Sigmoid colon (tissue), 7 donors: Measurements from ENCODE around the gene PADI1. TPM values are rescaled to one million over a fixed set of nuclear protein-coding genes. Genes with fewer than 3 reads are reported as not detected.

Experiments used
- DNase-seq: peaks from one replicate; pipeline ENCODE4 v3.0.0-alpha.2; 2019
- H3K27ac ChIP-seq, 4 donors: fragments of 200-600 bp; sonication (generic); one replicate each; pipeline ENCODE4 v1.5.1; 2016 to 2019; ENCODE audit warnings: mild to moderate bottlenecking in 1 of 4
- H3K27me3 ChIP-seq, 3 donors: fragments of 200-600 bp; sonication (generic); one replicate each; pipeline ENCODE4 v1.5.1; 2019; ENCODE audit warnings: mild to moderate bottlenecking in 1 of 3
- H3K36me3 ChIP-seq, 4 donors: fragments of 200-600 bp; sonication (generic); one replicate each; pipeline ENCODE4 v1.5.1; 2016 to 2019
- H3K4me1 ChIP-seq, 4 donors: fragments of 200-600 bp; sonication (generic); one replicate each; pipeline ENCODE4 v1.5.1; 2017 to 2019
- H3K4me3 ChIP-seq, 4 donors: fragments of 200-600 bp; sonication (generic); one replicate each; pipeline ENCODE4 v1.5.1; 2017 to 2019; ENCODE audit warnings: mild to moderate bottlenecking in 2 of 4, moderate library complexity in 1 of 4
- H3K9me3 ChIP-seq, 4 donors: fragments of 200-600 bp in 3 of 4; sonication (generic) in 3 of 4; one replicate each; pipeline versions ENCODE4 v1.5.1 to v1.6.1; 2013 to 2019
- CTCF ChIP-seq, 4 experiments: fragments of 450-650 bp in 3 of 4; fragments of 200-600 bp in 1 of 4; IDR thresholded peaks; one replicate each; pipeline ENCODE4 v1.5.1; 2016 to 2019; ENCODE audit warnings: antibody characterized with exemption in 4 of 4, mild to moderate bottlenecking in 3 of 4, moderate library complexity in 2 of 4
- EP300 ChIP-seq, 4 donors: sonication (generic); formaldehyde crosslinking; IDR thresholded peaks; one replicate each; pipeline ENCODE4 v1.6.1; 2017; ENCODE audit warnings: antibody characterized with exemption in 4 of 4
- POLR2A ChIP-seq, 2 donors: fragments of 450-650 bp; IDR thresholded peaks; one replicate each; pipeline ENCODE4 v1.6.1; 2016; ENCODE audit warnings: antibody characterized with exemption in 2 of 2, mild to moderate bottlenecking in 2 of 2, moderate library complexity in 2 of 2
- POLR2AphosphoS5 ChIP-seq, 4 donors: sonication (generic); formaldehyde crosslinking; IDR thresholded peaks; one replicate each; pipeline ENCODE4 v1.6.1; 2017; ENCODE audit warnings: antibody characterized with exemption in 4 of 4
- WGBS, 2 donors: extraction: QIAGEN DNeasy Blood & Tissue Kit; methylation state at CpG; one replicate each; pipeline ENCODE4 v1.1.7; 2013; 5-methylcytosine and 5-hydroxymethylcytosine counted together
- intact Hi-C: fragments of 100-400 bp; cut with DNase I; formaldehyde crosslinking; loops from one replicate; pipeline ENCODE4 v1.15.1; 2023
- polyA plus RNA-seq, 3 donors: library from polyadenylated mRNA; stranded (reverse); fragments of 200-250 nt; gene quantifications; one replicate each; pipeline ENCODE4 v1.2.3, GENCODE V29; 2013
- total RNA-seq, 4 donors: library from RNA; depleted of rRNA; stranded (reverse); fragments of >200 nt; gene quantifications; one replicate each; pipeline ENCODE4 v1.1.0, GENCODE V29; 2016
- donor health status: healthy with polysubstance abuse.
- donor health status: Bipolar disorder and iron deficiency.
- donor health status: healthy.

Gene PADI1
- total and polyA plus RNA-seq, 7 donors = under 0.01 to 0.92 (median 0.63) TPM; not detected in 4

- Histone ChIP-seq H3K9me3 (no peaks in the 10 kb centered on the region), H3K27me3 (no peaks in the 10 kb centered on the region), H3K4me1 (no peaks in the 10 kb centered on the region), H3K27ac (no peak overlapping the region), H3K4me3 (no peak overlapping the region), H3K36me3 (no peaks in the 10 kb centered on the region)
- TF ChIP-seq POLR2AphosphoS5 (IDR thresholded peaks at IDR 0.05) (no peak), CTCF (IDR thresholded peaks at IDR 0.05) (no peak), EP300 (IDR thresholded peaks at IDR 0.05) (no peak), POLR2A (IDR thresholded peaks at IDR 0.05) (no peak)
- intact Hi-C loops = no loop called here
- DNase-seq = peak; percentile 30
- 71 to 87% methylated on average over 9 of the region's 9 CpGs for WGBS, 2 donors
Observed at GRCh38 chr1:17198476-17199258, 6.3 kb upstream of the PADI1 start.

- Histone ChIP-seq H3K9me3 (no peaks in the 10 kb centered on the region), H3K36me3 (no peaks in the 10 kb centered on the region), H3K4me3 (no peak overlapping the region), H3K27ac (no peak overlapping the region), H3K4me1 (no peaks in the 10 kb centered on the region), H3K27me3 (no peaks in the 10 kb centered on the region)
- peak; percentile 9 for DNase-seq
- no peak for TF ChIP-seq CTCF (IDR thresholded peaks at IDR 0.05)
- no peak for TF ChIP-seq EP300 (IDR thresholded peaks at IDR 0.05)
- no peak for TF ChIP-seq POLR2AphosphoS5 (IDR thresholded peaks at IDR 0.05)
- TF ChIP-seq POLR2A (IDR thresholded peaks at IDR 0.05) = no peak
- 72 to 84% methylated on average over 9 of the region's 9 CpGs for WGBS, 2 donors
- intact Hi-C loops = no loop called here
Observed at GRCh38 chr1:17199267-17200044, 5.5 kb upstream of the PADI1 start.

GRCh38 chr1:17200246-17200645 is 4.7 kb upstream of the PADI1 start:
- WGBS, 2 donors = 86 to 91% methylated on average over 8 of the region's 8 CpGs
- no peak for DNase-seq
- Histone ChIP-seq H3K4me3 (no peak overlapping the region), H3K4me1 (no peaks in the 10 kb centered on the region), H3K36me3 (no peaks in the 10 kb centered on the region), H3K9me3 (no peaks in the 10 kb centered on the region), H3K27me3 (no peaks in the 10 kb centered on the region), H3K27ac (no peak overlapping the region)
- TF ChIP-seq POLR2AphosphoS5 (IDR thresholded peaks at IDR 0.05) (no peak), CTCF (IDR thresholded peaks at IDR 0.05) (no peak), POLR2A (IDR thresholded peaks at IDR 0.05) (no peak), EP300 (IDR thresholded peaks at IDR 0.05) (no peak)
- intact Hi-C loops = no loop called here

- Histone ChIP-seq H3K27me3 (no peaks in the 10 kb centered on the region), H3K27ac (no peak overlapping the region), H3K4me3 (no peak overlapping the region), H3K9me3 (no peaks in the 10 kb centered on the region), H3K4me1 (no peaks in the 10 kb centered on the region), H3K36me3 (no peaks in the 10 kb centered on the region)
- DNase-seq = no peak
- intact Hi-C loops = no loop called here
- TF ChIP-seq POLR2A (IDR thresholded peaks at IDR 0.05) (no peak), EP300 (IDR thresholded peaks at IDR 0.05) (no peak), POLR2AphosphoS5 (IDR thresholded peaks at IDR 0.05) (no peak), CTCF (IDR thresholded peaks at IDR 0.05) (no peak)
- 78 to 84% methylated on average over 5 of the region's 5 CpGs for WGBS, 2 donors
Observed at GRCh38 chr1:17200756-17201155, 4.2 kb upstream of the PADI1 start.
